ENCODE results near the gene OR2S2.
A peak's percentile ranks its signal among the peaks of the same experiment; 100 is the strongest.
"Not testable (repeated sequence)": the region's sequence is repeated elsewhere in the genome, so short reads cannot be mapped to it uniquely, and the experiment has no call there.

Gene OR2S2

GRCh38 chr9:35932735-35933134, 25.2 kb downstream of the OR2S2 start:
- no peak for DNase-seq

- peak; percentile 60 for DNase-seq
Observed at GRCh38 chr9:35930989-35931388, 27.0 kb downstream of the OR2S2 start.

- DNase-seq = no peak
Observed at GRCh38 chr9:35930521-35930920, 27.4 kb downstream of the OR2S2 start.

GRCh38 chr9:35929453-35929718, 28.6 kb downstream of the OR2S2 start:
- no peak for DNase-seq

- no peak for DNase-seq
Observed at GRCh38 chr9:35928591-35929452, 29.1 kb downstream of the OR2S2 start.

- peak; percentile 68 for DNase-seq
Observed at GRCh38 chr9:35923927-35924763, 33.8 kb downstream of the OR2S2 start.

GRCh38 chr9:35923598-35923926, 34.4 kb downstream of the OR2S2 start:
- no peak for DNase-seq

GRCh38 chr9:35920051-35920620, 37.8 kb downstream of the OR2S2 start:
- no peak for DNase-seq

GRCh38 chr9:35919212-35920008, 38.5 kb downstream of the OR2S2 start:
- no peak for DNase-seq

- DNase-seq = no peak
Observed at GRCh38 chr9:35918780-35919179, 39.2 kb downstream of the OR2S2 start.

- DNase-seq = no peak
Observed at GRCh38 chr9:35917261-35917660, 40.7 kb downstream of the OR2S2 start.

GRCh38 chr9:35915681-35916294, 42.2 kb downstream of the OR2S2 start:
- DNase-seq = peak; percentile 64

- DNase-seq = peak; percentile 82
Observed at GRCh38 chr9:35914301-35914807, 43.6 kb downstream of the OR2S2 start.

GRCh38 chr9:35913429-35913828, 44.5 kb downstream of the OR2S2 start:
- not testable (repeated sequence) for DNase-seq

- DNase-seq = no peak
Observed at GRCh38 chr9:35912791-35913400, 45.1 kb downstream of the OR2S2 start.

GRCh38 chr9:35911690-35912089, 46.3 kb downstream of the OR2S2 start:
- no peak for DNase-seq

GRCh38 chr9:35910613-35911359, 47.2 kb downstream of the OR2S2 start:
- peak; percentile 74 for DNase-seq

GRCh38 chr9:35909687-35910612, 48.0 kb downstream of the OR2S2 start:
- DNase-seq = peak; percentile 67

- peak; percentile 51 for DNase-seq
Observed at GRCh38 chr9:35909274-35909673, 48.7 kb downstream of the OR2S2 start, which contains the start of gene SPAAR. SPAAR (plus strand) TSS chr9:35909490; CDS start chr9:35910464, 974 bp downstream.
